ENCODE results near the gene ADGRA1. TPM values are rescaled to one million over a fixed set of nuclear protein-coding genes. Genes with fewer than 3 reads are reported as not detected.

ADGRA1 gene
- total and polyA plus RNA-seq, 2 of the 13 experiments (the other 11 are each of a cell fraction or from before 2014, with no cell fraction given), result not detected

- ChIA-PET POLR2A (no interaction called here), CTCF (ENCODE audit: low intra/inter-chr PET ratio, low total read pairs) (no interaction called here)
- no peaks in the 10 kb centered on the region for H3K9me3 ChIP-seq (ENCODE audit: low read length)
- H3K79me2 ChIP-seq (ENCODE audit: insufficient read depth, low read length), result no peaks in the 10 kb centered on the region
- 29% methylated on average over 11 of the region's 28 CpGs for WGBS (ENCODE audit: low lambda C conversion rate)
- no peaks in the 10 kb centered on the region for H3K4me1 ChIP-seq (ENCODE audit: insufficient read depth, low read length)
- ATAC-seq (no peak), FAIRE-seq (no peak), DNase-seq (ENCODE audit: low spot score) (no peak)
- no peak overlapping the region for H3K9ac ChIP-seq (ENCODE audit: insufficient read depth, low read depth, low read length)
- H3K27ac ChIP-seq (ENCODE audit: extremely low read length, insufficient read depth, low read length), result no peak overlapping the region
- no peak overlapping the region for H2AFZ ChIP-seq (ENCODE audit: low read length)
- intact Hi-C loops (cut with micrococcal nuclease; ENCODE audit: unreplicated experiment) (no loop called here), in situ Hi-C loops (cut with HindIII; ENCODE audit: extremely low pct_ligation_motif_present, low pct_unique_long_range_greater_than_20kb) (no loop called here)
- H3K27me3 ChIP-seq (ENCODE audit: control insufficient read depth in 1 of 2, insufficient read depth in 2 of 2, low read length in 2 of 2), result peaks cover 15 to 81% of the 10 kb centered on the region in 2 experiments; a peak in 4 of 5 replicates
- no peaks in the 10 kb centered on the region for H4K20me1 ChIP-seq (ENCODE audit: insufficient read depth, low read length)
- BruUV-seq (replicated peaks), result no TSS peak
- no peak overlapping the region for H3K4me3 ChIP-seq (replicated peaks in 1 of 3; ENCODE audit: insufficient read depth in 1 of 3, low read depth in 2 of 3, low read length in 3 of 3)
- H3K4me2 ChIP-seq (ENCODE audit: low read depth, low read length), result no peak overlapping the region
- TF ChIP-seq HIVEP1 (CRISPR knock-in tag; IDR thresholded peaks at IDR 0.05), result no peak
- no peak for TF ChIP-seq HDAC2 (CRISPR knock-in tag; IDR thresholded peaks at IDR 0.05)
- no peak for TF ChIP-seq PHF8 (CRISPR knock-in tag; IDR thresholded peaks at IDR 0.05)
- no peak for TF ChIP-seq SP2 (CRISPR knock-in tag; IDR thresholded peaks at IDR 0.05)
- TF ChIP-seq ZEB1 (IDR thresholded peaks at IDR 0.05; ENCODE audit: insufficient replicate concordance, low read depth), result no peak
- TF ChIP-seq CBX2 (IDR thresholded peaks at IDR 0.05; ENCODE audit: low read depth, low read length), result no peak
- TF ChIP-seq CBX2 (CRISPR knock-in tag; IDR thresholded peaks at IDR 0.05; ENCODE audit: low read depth), result no peak
- no peak for TF ChIP-seq ZNF224 (CRISPR knock-in tag; IDR thresholded peaks at IDR 0.05)
- TF ChIP-seq ZNF776 (CRISPR knock-in tag; IDR thresholded peaks at IDR 0.05), result no peak
- no peak for TF ChIP-seq ATM (IDR thresholded peaks at IDR 0.05; ENCODE audit: borderline replicate concordance)
- no peak for TF ChIP-seq ZNF180 (CRISPR knock-in tag; IDR thresholded peaks at IDR 0.05; ENCODE audit: borderline replicate concordance, low read depth)
- H3K36me3 ChIP-seq (replicated peaks in 1 of 2; ENCODE audit: control insufficient read depth in 1 of 2, insufficient read depth in 2 of 2, low read length in 2 of 2), result no peaks in the 10 kb centered on the region
These were observed 49.5 kb upstream of the ADGRA1 start for GRCh38 chr10:133038036-133038823.

Data from HepG2 (cell line).